Activated T-cell treated with anti-CD3 and anti-CD28 coated beads, Interleukin-2, amount 50 U/mL, for 48 hours (primary cell): ENCODE data around the gene TTC7B.

Source experiments
- DNase-seq, 2 experiments: peaks; one replicate each; pipeline ENCODE4 v3.0.0-alpha.2; 2020

The TTC7B gene

DNA sequence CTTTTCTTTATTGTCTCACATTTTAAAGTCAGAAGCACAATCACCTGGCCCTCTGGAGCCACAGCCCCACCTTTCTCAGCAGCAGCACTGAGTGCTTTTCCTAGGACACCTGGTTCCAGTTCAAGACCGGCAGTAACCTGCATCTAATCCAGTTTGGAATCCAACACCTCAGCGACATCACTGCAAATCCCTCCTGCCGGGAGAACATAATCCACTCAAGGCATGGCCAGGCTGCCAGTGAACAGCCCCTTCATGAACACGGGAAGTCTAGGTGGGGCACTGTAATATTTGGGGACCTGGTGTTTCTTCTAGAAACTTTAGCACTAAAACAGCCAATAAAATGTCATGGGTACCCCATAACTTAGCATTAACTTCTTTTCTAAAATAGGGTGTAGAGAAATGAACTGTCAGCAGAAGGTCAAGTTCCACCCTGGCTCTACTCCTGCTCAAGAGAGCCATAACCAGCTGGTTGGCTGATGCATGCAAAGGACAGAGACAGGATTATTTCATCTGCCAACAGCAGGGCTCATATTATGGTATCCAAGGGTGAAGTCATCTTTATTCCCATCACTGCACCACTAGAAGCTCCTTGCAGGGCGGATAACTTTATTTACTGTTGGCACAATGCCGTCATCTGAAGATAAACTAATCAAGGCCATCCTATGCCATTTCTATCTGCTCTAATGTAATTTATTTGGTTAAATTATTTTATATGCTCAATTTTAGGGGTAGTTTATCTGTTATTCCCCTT lies 76.7 kb downstream of the TTC7B start:
- no peak for DNase-seq

DNA sequence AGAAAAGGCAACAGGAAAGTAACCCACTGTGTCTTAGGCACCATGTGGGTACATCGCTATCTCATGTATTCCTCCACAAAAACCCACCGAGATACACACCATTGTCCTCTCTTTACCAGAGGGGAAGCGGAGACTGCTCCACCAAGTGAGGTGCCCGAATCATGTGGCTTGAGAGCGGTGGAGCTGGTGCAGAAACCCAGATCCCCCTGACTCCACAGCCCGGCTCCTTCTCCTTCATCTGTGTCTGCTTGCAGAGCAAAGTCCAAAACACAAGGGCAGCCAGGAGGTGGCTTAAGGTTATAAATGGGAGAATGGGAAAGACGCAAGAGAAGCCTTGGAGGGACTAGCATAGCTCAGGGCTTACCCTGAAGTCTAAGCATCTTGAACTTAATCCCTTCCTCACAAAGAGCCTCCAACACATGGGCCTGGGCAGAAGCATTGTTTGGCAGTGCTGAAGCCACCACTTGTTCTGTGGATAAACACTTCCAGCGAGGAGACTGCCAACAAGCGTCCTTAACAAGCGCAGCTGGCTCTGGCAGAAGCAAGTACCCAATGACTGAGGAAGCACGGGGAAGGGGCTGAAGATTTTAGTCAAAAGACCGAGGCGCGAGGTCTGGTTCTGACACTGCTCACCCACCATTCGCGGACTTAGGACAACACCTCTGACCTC lies 83.0 kb downstream of the TTC7B start:
- no peak for DNase-seq

DNA sequence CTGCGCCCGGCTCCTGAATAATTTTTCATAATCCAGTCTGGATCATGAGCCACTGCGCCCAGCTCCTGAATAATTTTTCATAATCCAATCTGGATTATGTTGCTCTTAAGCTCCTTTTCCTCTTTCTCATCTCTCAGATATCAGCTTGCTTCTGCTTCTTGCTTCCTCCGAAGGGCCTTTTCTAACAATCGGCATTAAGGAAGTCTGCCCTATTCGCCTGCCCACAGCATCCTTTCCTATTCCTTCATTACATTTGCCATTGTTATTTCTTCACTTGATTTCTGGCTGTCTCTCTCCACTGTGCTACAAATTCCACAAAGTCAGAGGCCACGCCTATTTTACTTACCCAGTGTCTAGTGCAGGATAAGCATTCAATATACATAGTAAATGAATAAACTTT lies 83.5 kb downstream of the TTC7B start:
- no peak for DNase-seq

DNA sequence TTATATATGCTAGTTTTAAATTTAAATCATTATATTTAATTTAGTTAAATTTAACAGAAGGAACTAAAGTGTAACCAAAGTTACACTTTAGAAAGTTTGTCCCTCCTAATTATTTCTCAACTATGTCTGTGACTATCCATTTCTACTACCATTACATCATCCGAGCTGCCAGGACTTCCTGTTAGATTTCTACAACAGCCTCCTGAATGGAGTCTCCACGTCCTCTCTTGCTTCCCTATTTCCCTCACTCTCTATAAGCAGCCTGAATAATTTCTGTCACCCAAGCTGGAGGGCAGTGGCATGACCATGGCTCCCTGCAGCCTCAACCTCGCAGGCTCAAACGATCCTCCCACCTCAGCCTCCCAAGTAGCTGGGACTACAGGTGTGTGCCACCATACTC lies 84.1 kb downstream of the TTC7B start:
- no peak for DNase-seq

DNA sequence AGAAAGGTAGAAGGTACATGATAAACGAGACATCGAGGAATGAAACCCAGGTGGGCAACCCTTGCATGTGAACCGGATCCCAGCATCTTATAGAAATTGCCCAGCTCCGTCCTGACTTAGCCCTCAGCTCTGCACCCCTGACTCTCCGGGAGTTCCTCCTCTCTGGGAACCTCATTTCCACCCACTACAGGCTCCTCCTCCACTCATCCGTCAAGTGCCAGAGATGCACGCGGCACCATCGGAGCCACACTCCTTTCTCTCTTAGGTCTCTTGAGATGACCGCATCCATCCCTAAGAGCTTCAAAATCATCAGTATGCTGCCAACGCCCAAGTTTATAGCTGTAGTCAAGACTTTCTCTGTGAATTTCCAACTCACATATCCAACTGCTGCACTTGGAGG lies 84.7 kb downstream of the TTC7B start:
- no peak for DNase-seq

DNA sequence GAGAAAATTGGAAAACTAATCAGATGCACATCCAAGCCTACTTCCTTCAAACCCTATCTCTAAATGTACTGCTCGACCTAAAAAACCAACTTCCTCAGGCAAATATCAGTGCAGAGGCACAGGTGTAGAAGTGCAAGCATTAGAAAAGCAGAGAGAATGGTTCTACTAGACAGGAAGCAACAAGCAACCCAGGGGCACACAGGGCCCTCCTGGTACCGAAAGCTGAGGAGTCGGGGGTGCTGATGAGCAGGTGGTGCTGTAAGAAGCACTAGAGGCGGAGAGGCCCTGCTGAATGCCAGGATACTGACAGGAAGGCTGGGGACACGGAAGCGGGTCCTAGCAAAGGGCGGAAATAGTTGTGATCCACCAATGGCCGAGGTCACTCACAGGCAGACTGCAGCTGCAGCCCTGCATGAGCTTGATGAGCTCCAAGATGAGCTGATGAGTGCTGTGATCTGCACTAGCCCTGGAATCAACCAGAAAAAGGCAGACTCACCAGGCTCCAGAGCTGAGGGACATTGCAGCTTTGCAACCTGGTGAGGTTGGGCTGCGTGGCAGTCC lies 85.9 kb downstream of the TTC7B start:
- no peak for DNase-seq

DNA sequence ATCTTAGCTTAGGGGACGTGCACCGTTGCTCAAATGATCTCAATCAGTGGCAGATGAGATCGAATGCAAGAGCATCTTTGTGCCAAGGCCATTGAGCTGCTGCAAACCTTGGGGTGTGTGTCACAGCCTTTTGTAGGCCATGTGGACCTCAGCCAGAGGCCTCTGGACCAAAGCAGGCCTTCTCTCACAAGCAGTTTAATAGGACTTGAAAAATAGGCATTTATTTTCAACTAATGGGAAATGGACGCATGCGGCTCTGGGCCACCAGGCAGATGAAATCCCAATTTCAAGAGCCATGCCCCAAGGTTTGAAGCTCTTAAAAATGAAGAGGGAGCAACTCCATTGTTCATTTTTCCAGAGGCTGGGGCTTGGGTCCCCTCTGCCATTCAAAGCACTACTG lies 87.3 kb downstream of the TTC7B start:
- DNase-seq: no peak

DNA sequence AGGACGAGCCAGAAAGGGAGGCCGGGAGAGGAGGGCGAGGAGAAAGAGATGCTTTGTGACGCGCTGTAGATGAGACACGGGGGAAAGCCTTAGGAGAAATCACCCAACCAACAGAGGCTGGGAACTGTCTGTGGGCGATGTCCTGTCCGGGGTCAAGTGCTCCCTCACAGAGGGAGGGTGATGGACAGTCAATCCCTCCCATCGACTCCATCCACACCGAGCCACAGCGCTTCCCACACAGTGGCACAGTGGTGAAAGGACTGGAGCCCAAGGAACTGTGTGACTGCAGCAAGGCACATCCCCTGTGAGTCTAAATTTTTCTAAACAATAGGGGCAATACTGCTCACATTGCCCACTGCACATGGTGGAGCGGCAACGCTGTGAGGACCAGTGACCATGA lies 89.1 kb downstream of the TTC7B start:
- no peak for DNase-seq

DNA sequence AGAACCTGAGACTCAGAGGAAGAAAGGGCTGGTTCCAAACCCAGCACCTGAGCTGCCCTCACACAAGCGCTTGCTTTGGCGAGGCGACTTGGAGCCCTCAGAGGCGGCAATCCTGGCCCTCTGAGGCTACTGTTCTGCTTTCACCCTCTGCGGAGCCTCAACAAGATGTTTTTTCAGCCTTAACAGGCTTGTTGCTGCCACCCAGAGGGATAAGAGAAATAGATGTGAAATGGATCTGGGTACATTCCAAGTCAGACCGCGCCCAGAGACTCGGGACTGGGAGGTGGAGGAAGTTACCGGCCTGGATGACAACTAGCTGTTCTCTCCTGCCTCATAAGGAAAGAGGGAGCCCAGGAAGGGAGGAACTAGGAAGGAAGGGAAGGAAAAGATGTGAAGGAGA lies 89.6 kb downstream of the TTC7B start:
- DNase-seq: no peak

DNA sequence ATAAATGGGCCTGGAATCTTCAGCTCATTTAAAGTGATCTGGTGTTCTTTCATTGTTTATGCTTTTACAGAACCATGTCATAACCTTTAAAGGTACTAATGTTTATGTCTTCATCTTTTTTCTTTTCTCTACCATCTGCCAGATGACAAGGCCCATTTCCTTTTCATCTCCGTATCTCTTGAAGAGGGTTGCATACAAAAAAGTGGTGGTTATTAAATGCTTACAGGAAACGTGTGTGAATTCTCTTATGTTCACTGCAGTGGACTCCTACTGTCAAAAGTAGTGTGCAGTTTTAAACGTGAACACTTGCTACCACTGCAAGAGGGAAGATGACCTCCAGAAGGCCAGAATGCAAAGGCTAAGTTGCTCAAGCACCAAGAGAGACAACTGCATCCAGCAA lies 91.4 kb downstream of the TTC7B start:
- no peak for DNase-seq

DNA sequence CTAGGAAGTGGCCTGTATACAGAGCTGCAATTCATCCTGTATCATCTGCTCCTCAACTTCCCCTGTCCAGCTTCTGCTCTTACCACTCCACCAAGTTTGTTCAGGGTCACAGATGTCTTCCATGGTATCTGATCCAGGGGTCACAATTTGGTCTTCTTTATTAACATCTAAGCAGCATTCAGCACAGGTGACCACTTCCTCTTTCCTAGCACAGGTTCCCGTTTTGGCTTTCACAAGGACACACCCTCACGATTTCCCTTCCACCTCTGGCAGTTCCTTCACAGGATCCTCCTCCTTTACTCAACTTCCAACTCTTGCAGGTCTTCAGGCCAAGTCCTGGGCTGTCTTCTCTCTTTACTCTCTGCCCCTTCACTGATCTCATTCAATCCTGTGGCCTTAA lies 93.6 kb downstream of the TTC7B start:
- DNase-seq: no peak

DNA sequence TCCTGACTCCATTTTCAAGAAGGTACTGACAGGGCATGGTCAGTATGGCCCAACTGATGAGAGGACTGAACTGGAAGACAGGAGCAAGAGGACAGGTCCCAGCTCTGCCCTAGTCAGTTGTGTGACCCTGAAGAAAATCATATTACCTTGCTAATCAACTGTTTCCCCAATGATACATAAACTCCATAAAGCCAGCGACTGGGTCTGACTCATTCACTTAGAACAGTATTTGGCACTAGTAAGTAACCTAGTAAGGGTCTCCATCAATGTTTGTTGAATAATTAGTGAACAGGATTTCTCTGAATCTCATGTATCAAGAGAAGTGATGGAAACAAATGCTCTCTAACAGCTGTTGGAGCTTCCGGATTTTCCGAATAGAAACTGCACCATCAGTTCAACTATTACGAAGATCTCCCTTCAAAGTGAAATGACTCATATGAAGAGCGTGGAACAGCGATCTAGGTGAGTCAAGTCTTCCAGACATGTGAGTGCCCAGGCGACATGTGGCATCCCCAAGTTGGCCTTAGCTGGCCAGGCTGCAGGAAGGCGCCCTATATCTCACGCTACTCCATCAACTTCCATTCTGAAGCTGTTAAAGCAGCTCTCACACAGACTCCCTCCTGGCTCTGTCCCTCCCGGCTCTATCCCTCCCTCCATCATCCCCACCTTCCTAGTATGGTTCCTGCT lies 94.5 kb downstream of the TTC7B start:
- DNase-seq: peak in 1 of 2 experiments; percentile 25

DNA sequence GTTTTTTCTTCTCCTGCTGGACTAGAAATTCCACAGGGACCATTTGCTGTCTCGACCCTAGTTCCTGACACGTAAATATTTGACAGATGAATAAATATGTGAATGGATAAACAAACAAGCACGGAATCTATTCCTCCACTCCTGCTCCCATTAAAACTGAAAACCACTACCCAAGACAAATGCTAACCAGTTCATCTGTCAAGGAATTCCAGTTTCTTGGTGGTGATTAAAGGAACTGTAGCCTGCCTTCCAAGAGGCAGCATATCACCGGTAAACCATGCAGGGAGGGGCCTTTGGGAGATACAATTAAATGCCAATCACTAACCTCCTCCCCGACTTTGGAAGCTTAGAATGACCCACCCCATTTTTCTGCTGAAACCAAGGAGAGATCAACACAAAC lies 95.4 kb downstream of the TTC7B start:
- DNase-seq: no peak

DNA sequence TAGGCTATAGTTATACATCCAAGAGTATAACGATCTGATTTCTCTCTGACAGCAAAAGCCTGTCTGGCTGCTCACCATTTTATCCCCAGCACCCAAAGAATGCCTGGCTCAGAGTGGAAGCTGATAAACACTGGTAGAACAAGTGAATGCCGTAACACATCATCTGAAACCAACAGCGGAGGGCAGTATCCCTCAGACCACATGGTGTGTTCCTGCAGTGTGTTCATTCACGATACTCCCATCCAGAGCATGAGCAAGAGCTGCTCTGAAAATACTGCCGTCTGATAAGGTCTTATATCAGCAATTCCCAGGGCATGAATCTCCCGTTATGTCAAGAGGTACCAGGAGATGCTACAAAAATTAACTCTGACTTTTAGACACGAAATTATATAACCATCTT lies 95.9 kb downstream of the TTC7B start:
- DNase-seq: no peak

DNA sequence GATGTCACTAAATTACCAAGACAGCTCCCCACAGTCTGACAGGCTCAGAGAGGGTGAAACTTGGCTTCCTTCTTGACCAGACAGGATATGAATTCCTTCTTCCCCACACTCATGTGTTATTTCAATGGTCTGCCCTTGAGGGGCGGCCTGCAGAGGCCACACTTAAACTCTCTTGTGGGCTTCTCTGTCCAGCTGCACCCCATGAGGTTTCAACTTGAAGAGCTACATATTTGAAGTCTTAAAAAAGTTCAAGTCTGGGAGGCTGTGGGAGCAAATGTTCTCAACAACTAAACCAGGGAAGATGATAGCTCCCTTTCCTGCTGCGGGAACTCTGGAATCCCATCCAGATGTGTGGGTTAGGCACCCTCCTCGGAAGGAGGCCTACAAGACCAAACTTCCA lies 98.3 kb downstream of the TTC7B start:
- DNase-seq: no peak

DNA sequence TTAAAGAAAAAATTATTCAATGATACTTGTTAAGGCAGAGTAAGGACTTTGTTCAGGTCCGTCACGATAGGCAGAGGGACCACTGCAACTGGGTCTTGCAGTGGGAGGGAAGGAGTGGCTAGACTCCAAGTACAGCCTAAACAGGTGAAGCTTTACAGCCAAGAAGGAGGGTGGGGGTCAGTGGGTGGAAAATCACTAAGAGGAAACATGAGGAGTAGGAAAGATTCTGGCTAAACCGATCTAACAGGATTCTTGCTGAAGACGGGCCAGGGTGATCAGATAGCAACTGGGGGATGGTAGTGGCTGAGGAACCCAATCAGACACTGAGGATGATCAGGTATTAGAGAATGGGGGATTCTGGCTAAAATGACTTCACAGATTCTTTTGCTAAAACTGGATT lies 100.2 kb downstream of the TTC7B start:
- no peak for DNase-seq

DNA sequence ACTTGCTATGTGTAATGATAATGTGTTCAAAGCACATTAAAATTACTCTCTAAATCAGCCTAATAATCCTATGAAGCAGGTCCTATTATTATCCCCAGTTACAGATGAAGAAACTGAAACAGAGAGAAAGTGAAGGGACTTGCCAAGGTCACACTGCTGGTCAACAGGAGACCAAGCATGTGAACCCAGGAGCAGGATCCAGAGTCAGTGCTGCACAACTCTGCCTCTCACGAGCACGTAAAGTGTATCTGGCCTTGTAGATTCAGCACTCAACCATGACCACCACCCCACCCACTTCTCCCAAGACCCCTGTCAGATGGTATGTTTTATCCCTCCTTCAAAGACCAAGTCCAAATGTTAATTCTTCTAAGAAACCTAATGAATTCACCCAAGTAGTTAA lies 100.7 kb downstream of the TTC7B start:
- DNase-seq: no peak

DNA sequence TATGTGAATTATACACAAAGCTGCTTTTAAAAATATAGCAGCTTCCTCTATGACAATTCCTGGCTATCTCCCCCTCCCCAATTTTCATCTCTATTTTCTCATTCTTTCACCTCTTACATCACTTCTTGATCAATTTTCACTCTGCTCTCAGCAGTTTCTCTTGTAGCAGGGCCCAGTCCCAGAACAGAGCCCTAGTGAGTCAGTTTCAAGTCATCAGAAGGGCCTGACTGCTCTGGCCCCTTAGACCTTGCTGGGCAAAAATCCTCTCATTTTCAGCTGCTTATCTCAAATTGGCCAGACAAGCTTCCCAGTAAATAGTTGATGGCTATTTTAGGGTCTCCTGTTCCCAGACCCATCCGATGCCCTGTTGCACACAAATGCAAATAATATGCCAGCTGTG lies 101.4 kb downstream of the TTC7B start:
- DNase-seq: no peak

DNA sequence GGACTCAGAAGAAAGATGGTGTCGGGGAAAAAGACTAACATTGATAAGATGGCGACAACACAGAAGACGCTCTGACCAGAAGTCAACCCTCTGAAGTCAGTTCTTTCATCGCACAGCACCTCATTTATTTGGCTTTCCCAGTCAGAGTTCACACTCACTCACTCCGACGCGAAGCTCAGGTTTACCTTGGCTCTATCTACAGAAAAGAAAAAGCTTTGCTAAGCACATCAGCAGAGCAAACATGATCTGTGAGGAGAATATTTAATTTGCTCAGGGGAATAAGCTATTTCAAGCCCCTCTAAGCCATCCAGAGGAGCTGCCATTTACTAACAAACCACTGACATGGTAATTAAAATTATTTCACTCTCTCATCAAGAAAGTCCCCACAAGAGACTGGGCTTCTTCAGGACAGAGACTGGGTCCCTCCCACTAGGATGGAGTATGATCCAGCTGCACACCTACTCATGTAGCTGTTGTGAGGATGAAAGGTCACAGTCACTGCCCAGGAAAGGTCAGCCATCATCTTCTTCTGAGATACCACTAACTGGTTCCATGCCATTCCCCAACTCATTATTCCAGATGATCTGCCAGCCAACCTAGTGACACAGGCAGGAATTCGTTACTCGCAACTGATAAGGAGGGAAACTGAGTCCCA lies 111.4 kb downstream of the TTC7B start:
- no peak for DNase-seq

DNA sequence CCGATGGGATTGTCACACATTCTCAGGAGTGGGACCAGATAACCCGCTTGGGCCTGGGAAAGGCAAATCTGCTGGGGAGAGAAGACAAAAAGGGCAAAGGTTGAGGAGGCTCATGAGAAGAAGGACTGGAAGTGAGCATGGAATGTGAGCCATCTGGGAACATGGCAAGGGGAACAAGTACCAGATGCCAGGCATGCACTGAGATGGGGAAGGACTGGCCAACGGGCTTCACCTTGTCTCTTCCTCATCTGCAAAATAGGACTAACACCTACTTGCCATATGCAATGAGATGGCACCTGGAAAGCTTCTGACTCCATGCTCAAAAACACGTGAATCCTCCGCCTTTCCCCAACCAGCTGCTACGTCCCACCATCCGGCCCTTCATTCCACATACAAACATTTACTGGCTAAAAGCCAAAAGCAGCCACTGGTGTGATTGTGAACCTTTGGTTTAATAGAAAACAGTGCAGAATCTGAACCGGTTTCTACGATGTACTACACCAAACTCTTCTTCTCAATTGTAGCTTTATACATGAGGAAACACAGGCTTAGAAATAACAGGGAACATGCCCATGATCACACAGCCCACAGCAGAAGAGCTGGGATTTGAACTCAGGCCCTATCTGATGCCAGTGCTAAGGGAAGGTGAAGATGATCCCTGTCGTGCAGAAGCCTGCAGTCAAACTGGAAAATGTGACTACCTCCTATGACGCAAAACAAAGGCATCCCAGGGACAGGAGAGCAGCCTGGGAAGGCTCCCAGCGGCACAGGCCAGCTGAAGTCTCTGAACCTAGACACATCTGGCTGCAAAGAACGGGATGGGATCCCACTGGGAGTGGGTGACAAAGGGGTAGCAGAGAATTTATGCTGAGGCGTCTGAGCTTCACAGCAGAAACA lies 112.1 kb downstream of the TTC7B start:
- no peak for DNase-seq

DNA sequence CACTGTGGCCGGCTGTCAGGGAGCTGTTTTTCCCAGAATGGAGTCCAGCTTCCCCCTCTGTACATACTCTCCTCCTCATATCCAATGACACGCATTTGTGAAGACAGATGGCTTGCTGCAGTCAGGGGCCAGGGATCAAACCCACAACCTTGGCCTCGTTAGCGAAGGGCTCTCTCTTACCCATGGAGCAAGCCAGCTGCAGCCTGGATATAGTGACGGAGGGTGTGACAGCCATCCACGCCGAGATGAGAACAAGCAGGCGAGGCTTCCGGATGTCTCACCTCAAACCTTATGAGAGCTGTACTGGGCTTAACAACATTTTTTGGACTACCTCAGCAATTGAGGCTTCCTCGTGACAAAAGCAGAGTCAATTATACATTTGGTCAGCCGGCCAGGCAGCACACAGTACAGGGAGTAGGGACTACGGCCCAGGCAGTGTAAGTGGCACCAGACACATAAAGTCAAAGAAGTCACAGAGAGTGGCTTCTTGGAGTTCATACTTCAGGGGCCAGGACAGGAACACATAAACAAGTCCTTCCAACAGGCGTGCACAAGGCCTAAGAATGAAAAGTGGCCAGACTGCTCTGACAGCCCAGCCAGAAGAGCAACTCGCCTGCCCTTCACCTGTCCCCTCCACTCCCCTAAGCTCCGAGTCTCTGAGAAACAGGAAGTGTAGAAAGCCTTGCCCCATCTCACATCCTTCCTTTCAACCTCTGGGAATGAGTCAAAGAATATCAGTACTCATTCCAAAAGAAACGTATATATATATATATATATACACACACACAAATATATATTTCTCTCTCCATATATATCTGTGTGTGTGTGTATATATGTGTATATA lies 115.1 kb downstream of the TTC7B start:
- no peak for DNase-seq
